ENCODE results near the gene SOCS3. TPM values are rescaled to one million over a fixed set of nuclear protein-coding genes. Genes with fewer than 3 reads are reported as not detected.

SOCS3 gene
- total RNA-seq, 1 donor from 2014 or later, result 13.7 TPM

DNA sequence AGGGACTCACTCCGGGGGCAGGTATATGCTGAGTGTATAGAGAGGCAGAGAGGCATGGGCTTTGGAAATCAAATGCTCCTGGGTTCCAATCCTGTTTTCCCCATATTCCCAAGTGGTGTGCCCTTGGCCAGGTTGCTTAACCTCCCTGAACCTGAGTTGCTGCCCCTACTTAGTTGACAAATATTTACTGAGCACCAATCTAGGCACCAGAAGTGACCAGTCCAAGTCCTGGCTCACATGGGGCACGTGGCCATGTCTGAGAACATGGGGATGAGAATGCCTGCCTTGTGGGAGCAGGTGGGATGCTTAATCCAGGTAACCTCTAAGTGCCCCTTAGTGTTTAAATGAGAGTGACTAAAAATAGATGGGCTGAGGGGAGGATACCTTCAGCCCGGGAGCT is 4.2 kb downstream of the SOCS3 start:
- no peak overlapping the region for H3K4me3 ChIP-seq (ENCODE audit: low read depth, low read length)
- DNase-seq (ENCODE audit: low read depth), result no peak
- H3K27me3 ChIP-seq (ENCODE audit: control insufficient read depth, insufficient read depth, low read length), result no peaks in the 10 kb centered on the region
- H3K36me3 ChIP-seq (ENCODE audit: control insufficient read depth, insufficient read depth, low read length), result peaks cover 2% of the 10 kb centered on the region
- TF ChIP-seq, protein P1, sequence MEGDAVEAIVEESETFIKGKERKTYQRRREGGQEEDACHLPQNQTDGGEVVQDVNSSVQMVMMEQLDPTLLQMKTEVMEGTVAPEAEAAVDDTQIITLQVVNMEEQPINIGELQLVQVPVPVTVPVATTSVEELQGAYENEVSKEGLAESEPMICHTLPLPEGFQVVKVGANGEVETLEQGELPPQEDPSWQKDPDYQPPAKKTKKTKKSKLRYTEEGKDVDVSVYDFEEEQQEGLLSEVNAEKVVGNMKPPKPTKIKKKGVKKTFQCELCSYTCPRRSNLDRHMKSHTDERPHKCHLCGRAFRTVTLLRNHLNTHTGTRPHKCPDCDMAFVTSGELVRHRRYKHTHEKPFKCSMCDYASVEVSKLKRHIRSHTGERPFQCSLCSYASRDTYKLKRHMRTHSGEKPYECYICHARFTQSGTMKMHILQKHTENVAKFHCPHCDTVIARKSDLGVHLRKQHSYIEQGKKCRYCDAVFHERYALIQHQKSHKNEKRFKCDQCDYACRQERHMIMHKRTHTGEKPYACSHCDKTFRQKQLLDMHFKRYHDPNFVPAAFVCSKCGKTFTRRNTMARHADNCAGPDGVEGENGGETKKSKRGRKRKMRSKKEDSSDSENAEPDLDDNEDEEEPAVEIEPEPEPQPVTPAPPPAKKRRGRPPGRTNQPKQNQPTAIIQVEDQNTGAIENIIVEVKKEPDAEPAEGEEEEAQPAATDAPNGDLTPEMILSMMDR (IDR thresholded peaks at IDR 0.05; ENCODE audit: insufficient read depth, low read length, severe bottlenecking), result no peak
- no peak for FAIRE-seq

DNA sequence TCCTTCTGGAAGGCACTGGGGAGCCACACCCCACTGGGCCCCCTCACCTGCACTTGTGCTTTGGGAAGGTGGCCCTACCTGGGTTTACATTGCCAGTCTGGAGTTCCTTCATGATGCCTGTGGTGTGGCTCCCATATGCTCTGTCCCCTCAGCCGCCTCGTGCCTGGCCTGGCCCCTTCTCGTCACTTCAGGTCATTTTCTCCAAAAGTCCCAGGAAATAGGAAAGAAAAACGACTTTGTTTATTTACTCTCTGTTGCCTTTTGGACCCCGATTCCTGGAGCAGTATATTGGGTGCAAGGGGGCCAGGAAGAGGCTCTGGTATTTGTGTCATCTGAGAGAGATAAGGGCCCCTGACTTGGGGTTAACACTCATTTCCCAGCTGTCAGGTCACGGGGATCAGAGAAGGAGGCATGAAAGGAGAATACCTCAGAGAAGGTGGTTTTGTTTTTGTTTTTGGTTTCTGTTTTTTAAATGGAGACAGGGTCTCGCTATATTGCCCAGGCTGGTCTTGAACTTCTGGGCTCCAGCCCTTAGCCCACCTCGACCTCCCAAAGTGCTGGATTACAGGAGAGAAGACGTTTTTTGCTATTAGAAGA is 4.7 kb downstream of the SOCS3 start:
- no peak for DNase-seq (ENCODE audit: low read depth)
- H3K36me3 ChIP-seq (ENCODE audit: control insufficient read depth, insufficient read depth, low read length), result peaks cover 2% of the 10 kb centered on the region
- TF ChIP-seq, protein P1 (IDR thresholded peaks at IDR 0.05; ENCODE audit: insufficient read depth, low read length, severe bottlenecking), result no peak
- H3K4me3 ChIP-seq (ENCODE audit: low read depth, low read length), result no peak overlapping the region
- no peak for FAIRE-seq
- H3K27me3 ChIP-seq (ENCODE audit: control insufficient read depth, insufficient read depth, low read length), result no peaks in the 10 kb centered on the region

DNA sequence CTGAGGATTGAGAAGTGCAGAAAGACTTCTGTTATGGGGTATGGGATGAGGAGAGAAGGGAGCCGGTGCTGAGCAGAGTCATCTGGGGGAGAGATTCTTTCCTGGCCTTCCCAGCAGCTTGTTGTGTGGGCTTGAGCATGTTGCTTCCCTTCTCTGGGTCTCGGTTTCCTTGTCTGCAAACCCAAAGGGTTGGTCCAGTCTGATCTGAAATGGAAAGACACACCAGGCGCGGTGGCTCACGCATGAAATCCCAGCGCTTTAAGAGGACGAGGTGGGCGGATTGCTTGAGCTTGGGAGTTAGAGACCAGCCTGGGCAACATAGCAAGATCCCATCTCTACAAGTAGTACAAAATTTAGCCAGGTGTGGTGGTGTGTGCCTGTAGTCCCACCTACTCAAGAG is 6.0 kb downstream of the SOCS3 start:
- TF ChIP-seq, protein P1 (IDR thresholded peaks at IDR 0.05; ENCODE audit: insufficient read depth, low read length, severe bottlenecking), result no peak
- no peak for FAIRE-seq
- Histone ChIP-seq H3K36me3 (ENCODE audit: control insufficient read depth, insufficient read depth, low read length) (peaks cover 2% of the 10 kb centered on the region), H3K27me3 (ENCODE audit: control insufficient read depth, insufficient read depth, low read length) (no peaks in the 10 kb centered on the region), H3K4me3 (ENCODE audit: low read depth, low read length) (no peak overlapping the region)
- no peak for DNase-seq (ENCODE audit: low read depth)

DNA sequence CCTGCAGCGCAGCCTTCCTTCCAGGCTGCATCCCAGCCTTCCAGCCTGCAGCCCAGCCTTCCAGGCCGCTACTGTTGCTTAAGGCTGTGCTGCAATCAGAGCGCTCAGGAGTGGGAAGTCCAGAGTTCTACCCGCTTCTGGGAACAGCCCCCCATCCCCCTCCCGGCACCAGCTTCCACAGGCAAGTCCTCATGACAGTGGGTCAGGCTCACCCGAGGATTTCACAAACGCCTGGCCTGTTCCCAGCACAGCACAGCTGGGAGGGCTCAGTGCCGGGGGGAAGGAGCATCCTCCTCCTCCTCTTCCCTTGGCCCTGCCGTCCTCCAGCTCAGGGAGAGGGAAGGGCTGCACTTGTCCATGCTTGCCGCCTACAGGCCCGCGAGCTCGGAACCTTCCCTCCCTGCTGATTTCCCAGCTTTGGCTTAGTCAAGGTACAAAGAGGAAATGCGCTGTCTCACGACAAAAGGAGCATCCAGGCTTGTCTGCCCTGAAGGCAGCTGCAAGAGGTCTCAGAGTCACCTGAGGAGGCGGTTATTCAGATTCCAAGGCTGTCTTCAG is 8.3 kb downstream of the SOCS3 start:
- peak; percentile 28 for FAIRE-seq
- no peak overlapping the region for H3K4me3 ChIP-seq (ENCODE audit: low read depth, low read length)
- H3K36me3 ChIP-seq (ENCODE audit: control insufficient read depth, insufficient read depth, low read length), result no peaks in the 10 kb centered on the region
- H3K27me3 ChIP-seq (ENCODE audit: control insufficient read depth, insufficient read depth, low read length), result peaks cover 1% of the 10 kb centered on the region
- TF ChIP-seq, protein P1 (IDR thresholded peaks at IDR 0.05; ENCODE audit: insufficient read depth, low read length, severe bottlenecking), result peak; percentile 34
- peak; percentile 99 for DNase-seq (ENCODE audit: low read depth)

DNA sequence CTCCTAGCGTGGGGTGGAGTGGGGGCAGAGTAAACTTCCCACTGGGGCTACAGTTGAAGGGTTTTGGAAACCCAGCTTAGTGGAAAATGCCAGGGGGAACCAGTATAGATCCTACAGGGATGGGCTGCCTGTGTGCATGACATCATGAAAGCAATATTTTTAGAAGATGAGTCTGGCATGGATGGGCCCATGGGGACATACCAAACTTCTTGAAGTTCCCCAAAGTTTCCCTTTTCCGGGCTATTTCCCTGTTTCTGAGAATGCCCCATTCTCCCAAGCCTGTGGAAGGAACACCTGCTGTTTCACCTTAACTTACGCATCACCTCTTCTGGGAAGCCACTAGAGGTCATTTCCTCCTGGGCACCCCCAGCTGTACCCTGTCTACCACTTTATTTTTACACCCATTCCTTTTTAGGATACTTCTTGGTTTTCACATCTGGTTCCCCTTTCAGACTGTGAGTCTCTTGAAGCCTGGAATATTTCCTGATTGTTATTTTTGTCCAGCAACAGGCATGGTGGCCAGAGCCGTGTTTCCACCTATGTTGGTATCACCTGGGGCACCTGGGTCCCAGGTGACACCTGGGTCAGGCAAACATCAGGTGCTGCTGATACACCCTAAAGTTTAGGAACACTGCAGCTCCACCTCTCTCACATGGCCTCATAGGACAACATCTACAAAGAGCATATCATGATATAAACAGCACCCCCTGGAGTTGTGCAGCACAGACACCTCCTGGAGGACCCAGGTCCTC is 9.8 kb downstream of the SOCS3 start:
- TF ChIP-seq, protein P1 (IDR thresholded peaks at IDR 0.05; ENCODE audit: insufficient read depth, low read length, severe bottlenecking), result peak; percentile 6
- FAIRE-seq, result no peak
- no peak overlapping the region for H3K4me3 ChIP-seq (ENCODE audit: low read depth, low read length)
- no peaks in the 10 kb centered on the region for H3K36me3 ChIP-seq (ENCODE audit: control insufficient read depth, insufficient read depth, low read length)
- H3K27me3 ChIP-seq (ENCODE audit: control insufficient read depth, insufficient read depth, low read length), result peaks cover 1% of the 10 kb centered on the region
- no peak for DNase-seq (ENCODE audit: low read depth)
